Uterus (tissue), 2 donors: ENCODE results near the gene PTPN14.

Source experiments
- POLR2A ChIP-seq, 2 donors: fragments of 450-650 bp; IDR thresholded peaks; one replicate each; pipeline ENCODE4 v1.6.1; 2016; ENCODE audit warnings: antibody characterized with exemption in 2 of 2, mild to moderate bottlenecking in 1 of 2, moderate library complexity in 1 of 2
- TF ChIP-seq, protein P1 (sequence below), 4 experiments: fragments of 200-600 bp in 2 of 4; fragments of 450-650 bp in 2 of 4; sonication (generic) in 2 of 4; IDR thresholded peaks; one replicate each; pipeline ENCODE4 v1.5.1; 2016 to 2019; ENCODE audit warnings: antibody characterized with exemption in 4 of 4, mild to moderate bottlenecking in 2 of 4, moderate library complexity in 1 of 4

GRCh38 chr1:214441119-214441518 lies 110.3 kb downstream of the PTPN14 start:
- TF ChIP-seq, protein P1, sequence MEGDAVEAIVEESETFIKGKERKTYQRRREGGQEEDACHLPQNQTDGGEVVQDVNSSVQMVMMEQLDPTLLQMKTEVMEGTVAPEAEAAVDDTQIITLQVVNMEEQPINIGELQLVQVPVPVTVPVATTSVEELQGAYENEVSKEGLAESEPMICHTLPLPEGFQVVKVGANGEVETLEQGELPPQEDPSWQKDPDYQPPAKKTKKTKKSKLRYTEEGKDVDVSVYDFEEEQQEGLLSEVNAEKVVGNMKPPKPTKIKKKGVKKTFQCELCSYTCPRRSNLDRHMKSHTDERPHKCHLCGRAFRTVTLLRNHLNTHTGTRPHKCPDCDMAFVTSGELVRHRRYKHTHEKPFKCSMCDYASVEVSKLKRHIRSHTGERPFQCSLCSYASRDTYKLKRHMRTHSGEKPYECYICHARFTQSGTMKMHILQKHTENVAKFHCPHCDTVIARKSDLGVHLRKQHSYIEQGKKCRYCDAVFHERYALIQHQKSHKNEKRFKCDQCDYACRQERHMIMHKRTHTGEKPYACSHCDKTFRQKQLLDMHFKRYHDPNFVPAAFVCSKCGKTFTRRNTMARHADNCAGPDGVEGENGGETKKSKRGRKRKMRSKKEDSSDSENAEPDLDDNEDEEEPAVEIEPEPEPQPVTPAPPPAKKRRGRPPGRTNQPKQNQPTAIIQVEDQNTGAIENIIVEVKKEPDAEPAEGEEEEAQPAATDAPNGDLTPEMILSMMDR (IDR thresholded peaks at IDR 0.05): no peak
- no peak for TF ChIP-seq POLR2A (IDR thresholded peaks at IDR 0.05)
